Nephron (organoid): ENCODE data around the gene DSCAM.

Experiments
- H3K27ac Mint-ChIP-seq, 3 experiments: 2 replicates each; pipeline ENCODE4 v1.8.0; 2020; ENCODE audit warnings: mixed read lengths in 3 of 3, mild to moderate bottlenecking in 2 of 3, moderate library complexity in 1 of 3
- H3K27me3 Mint-ChIP-seq: 2 replicates; pipeline ENCODE4 v1.8.0; 2021; ENCODE audit warnings: low read depth, mild to moderate bottlenecking, moderate library complexity, mixed read lengths
- H3K36me3 Mint-ChIP-seq: 2 replicates; pipeline ENCODE4 v1.8.0; 2020; ENCODE audit warnings: low read depth, mixed read lengths
- H3K4me1 Mint-ChIP-seq: 2 replicates; pipeline ENCODE4 v1.8.0; 2020; ENCODE audit warnings: mixed read lengths
- H3K4me3 Mint-ChIP-seq, 3 experiments: 2 replicates each; pipeline ENCODE4 v1.8.0; 2020; ENCODE audit warnings: mild to moderate bottlenecking in 3 of 3, mixed read lengths in 3 of 3, moderate library complexity in 2 of 3
- H3K9me3 Mint-ChIP-seq: 2 replicates; pipeline ENCODE4 v1.8.0; 2020; ENCODE audit warnings: mixed read lengths
- TF ChIP-seq, protein P1 (sequence below), 3 experiments: fragments of 200-600 bp; sonication (generic); IDR thresholded peaks; one replicate each; pipeline ENCODE4 v1.5.0; 2021; ENCODE audit warnings: antibody characterized with exemption in 3 of 3; ENCODE audit not compliant: unreplicated experiment in 3 of 3

DSCAM gene

DNA sequence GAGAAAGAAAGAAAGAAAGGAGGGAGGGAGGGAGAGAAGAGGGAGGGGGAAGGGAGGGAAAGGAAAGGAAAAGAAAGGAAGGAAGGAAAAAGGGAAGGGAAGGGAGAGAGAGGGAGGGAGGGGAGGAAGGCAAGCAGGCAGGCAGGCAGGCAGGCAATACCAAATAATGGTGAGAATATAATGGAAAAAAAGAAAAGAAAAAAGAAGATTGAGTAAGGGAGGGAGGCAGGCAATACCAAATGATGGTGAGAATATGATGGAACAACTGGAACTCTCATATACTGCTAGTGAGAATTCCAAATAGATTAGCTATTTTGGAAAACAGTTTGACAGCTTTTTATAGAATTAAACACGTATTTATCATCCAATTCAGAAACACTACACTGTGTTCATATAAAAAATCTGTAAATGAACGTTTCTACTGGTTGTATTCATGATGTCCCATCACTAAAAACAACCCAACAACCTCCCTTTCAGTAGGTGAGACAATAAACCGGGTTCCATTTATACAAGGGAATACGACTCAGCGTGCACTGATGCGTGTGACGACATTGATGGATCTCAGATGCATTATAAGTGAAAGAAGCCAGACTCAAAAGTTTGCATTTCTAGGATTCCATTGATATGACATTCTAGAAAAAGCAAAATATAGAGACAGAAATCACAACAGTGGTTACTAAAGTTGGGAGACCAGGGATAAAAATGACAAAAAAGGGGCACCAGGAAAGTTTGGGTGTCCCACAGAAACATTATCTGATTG lies 226.4 kb downstream of the DSCAM start:
- H3K9me3 Mint-ChIP-seq: no peaks in the 10 kb centered on the region
- H3K27me3 Mint-ChIP-seq: peaks cover 4% of the 10 kb centered on the region
- TF ChIP-seq, protein P1, sequence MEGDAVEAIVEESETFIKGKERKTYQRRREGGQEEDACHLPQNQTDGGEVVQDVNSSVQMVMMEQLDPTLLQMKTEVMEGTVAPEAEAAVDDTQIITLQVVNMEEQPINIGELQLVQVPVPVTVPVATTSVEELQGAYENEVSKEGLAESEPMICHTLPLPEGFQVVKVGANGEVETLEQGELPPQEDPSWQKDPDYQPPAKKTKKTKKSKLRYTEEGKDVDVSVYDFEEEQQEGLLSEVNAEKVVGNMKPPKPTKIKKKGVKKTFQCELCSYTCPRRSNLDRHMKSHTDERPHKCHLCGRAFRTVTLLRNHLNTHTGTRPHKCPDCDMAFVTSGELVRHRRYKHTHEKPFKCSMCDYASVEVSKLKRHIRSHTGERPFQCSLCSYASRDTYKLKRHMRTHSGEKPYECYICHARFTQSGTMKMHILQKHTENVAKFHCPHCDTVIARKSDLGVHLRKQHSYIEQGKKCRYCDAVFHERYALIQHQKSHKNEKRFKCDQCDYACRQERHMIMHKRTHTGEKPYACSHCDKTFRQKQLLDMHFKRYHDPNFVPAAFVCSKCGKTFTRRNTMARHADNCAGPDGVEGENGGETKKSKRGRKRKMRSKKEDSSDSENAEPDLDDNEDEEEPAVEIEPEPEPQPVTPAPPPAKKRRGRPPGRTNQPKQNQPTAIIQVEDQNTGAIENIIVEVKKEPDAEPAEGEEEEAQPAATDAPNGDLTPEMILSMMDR (IDR thresholded peaks at IDR 0.05; ENCODE audit: unreplicated experiment in 3 of 3): no peak
- no peak overlapping the region for H3K27ac Mint-ChIP-seq
- no peak overlapping the region for H3K4me3 Mint-ChIP-seq
- H3K4me1 Mint-ChIP-seq: no peaks in the 10 kb centered on the region
- no peaks in the 10 kb centered on the region for H3K36me3 Mint-ChIP-seq

DNA sequence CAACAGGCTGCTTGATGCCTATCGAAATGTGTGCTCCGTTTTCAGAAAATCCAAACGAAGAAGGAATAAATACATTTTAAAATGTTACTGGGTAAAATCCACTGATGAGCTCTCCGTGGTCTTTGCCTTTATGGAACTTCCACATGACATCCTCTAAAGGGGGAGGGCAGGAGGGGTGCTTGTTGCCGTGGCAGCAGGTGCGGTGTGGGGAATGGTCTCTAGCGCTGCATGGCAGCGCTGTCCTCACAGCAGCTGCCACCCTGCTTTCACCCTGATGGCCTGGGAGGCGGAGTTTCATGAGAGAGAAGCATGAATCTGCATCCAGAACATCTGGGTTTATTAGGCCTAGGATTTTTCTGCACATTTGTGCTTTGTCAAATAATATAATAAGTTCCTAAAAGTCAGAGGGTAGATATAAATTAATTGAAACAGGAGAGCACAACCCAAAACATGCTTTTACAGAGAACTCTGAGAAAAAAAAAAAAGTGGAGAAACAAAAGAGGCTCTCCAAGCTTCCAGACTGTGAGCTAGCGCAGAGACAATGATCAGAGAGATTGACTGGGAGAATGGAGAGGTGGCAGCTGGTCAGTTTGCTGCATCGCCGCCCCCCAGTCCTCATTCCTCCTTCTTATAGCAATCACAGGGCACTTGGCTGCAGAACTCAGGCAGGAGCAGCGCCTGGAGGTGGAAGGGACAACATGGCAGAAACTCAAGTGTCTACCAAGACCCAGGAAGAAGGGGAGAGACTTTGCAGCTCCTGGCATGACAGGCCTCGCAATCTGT lies 228.6 kb downstream of the DSCAM start:
- H3K27me3 Mint-ChIP-seq: peaks cover 4% of the 10 kb centered on the region
- no peaks in the 10 kb centered on the region for H3K36me3 Mint-ChIP-seq
- H3K4me3 Mint-ChIP-seq: no peak overlapping the region
- no peaks in the 10 kb centered on the region for H3K9me3 Mint-ChIP-seq
- TF ChIP-seq, protein P1 (IDR thresholded peaks at IDR 0.05; ENCODE audit: unreplicated experiment in 3 of 3): no peak
- no peaks in the 10 kb centered on the region for H3K4me1 Mint-ChIP-seq
- H3K27ac Mint-ChIP-seq: no peak overlapping the region

DNA sequence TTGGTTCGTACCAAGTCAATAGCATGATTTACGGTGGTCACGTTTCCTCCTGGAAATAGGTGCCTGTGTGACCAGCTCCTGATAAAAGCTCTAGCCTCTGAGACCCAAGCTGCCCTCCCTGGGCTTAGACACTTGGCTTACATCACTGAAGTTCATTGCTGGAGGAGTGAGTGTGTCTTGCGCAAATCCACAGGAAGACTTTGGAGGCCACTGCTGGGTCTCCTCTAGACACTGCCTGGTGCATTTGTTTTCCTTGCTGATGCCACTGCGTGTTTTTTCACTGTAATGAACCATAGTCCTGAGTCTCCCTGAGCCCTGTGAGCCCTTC lies 230.6 kb downstream of the DSCAM start:
- H3K27ac Mint-ChIP-seq: no peak overlapping the region
- H3K9me3 Mint-ChIP-seq: no peaks in the 10 kb centered on the region
- no peaks in the 10 kb centered on the region for H3K36me3 Mint-ChIP-seq
- H3K4me3 Mint-ChIP-seq: no peak overlapping the region
- TF ChIP-seq, protein P1 (IDR thresholded peaks at IDR 0.05; ENCODE audit: unreplicated experiment in 3 of 3): no peak
- no peaks in the 10 kb centered on the region for H3K4me1 Mint-ChIP-seq
- peaks cover 4% of the 10 kb centered on the region for H3K27me3 Mint-ChIP-seq

DNA sequence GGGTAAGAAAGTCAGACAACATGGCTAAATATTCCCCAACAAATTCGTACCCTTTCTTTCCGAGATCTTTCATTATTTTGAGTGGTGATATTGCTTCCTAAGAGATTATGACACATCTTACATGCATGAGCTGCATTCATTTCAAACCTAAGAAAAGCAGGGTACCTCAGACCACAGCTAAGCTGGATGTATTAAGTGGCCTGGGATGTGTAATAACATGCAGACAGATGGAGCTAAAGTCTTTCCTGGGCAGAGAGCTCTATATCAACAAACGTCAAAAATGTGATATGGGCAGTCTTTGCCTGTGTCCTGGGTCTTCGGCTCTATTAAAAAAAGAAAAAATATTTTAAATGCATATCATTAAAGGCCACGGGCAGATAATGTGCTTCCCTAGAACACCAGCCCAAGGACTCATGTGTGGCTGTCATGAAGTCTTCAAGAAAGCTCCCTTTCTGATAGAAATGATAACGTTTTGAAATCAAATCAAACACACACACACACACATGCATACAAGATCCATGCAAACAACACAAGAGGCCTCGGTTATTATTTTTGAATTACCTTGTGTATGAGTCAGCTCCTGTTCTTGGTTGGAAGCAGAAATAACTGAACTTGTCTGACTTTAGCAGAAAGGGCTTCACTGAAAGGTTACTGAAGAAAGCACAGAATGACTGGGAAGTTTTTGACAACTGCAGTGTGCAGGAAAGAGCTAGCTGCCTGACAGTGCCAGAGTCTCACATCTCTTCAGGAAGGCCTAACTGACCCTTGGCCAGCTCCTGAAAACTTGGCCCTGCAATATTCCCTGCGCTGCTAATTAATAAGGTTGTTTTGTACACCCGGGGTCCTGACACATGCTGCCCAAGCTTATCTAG lies 231.2 kb downstream of the DSCAM start:
- Mint-ChIP-seq H3K27ac (no peak overlapping the region), H3K4me3 (no peak overlapping the region), H3K4me1 (no peaks in the 10 kb centered on the region), H3K36me3 (no peaks in the 10 kb centered on the region), H3K9me3 (no peaks in the 10 kb centered on the region), H3K27me3 (peaks cover 4% of the 10 kb centered on the region)
- TF ChIP-seq, protein P1 (IDR thresholded peaks at IDR 0.05; ENCODE audit: unreplicated experiment in 3 of 3): no peak

DNA sequence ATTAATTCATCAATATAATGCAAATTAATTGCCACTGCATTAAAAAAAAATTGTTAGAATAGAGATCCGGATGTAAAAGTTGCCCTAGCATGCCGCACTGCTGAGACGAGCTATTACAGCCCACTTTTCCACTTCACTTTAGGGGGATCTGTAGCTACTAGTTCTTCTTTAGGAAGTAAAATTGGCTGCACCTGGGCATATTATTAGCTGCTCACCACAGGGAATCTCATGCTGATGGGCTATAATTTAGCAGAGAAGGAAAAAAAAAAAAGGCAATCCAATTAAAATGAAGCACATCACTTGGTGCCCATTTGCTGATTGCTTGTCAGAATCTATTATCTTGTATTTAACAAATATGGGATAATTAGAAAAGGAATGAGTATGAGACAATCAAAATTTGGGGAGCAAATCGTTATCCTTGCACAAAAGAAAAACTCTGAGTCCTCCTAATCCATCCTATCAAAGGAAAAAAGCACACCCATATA lies 233.4 kb downstream of the DSCAM start:
- no peak overlapping the region for H3K27ac Mint-ChIP-seq
- TF ChIP-seq, protein P1 (IDR thresholded peaks at IDR 0.05; ENCODE audit: unreplicated experiment in 3 of 3): no peak
- H3K4me3 Mint-ChIP-seq: no peak overlapping the region
- H3K36me3 Mint-ChIP-seq: no peaks in the 10 kb centered on the region
- peaks cover 4% of the 10 kb centered on the region for H3K27me3 Mint-ChIP-seq
- H3K9me3 Mint-ChIP-seq: no peaks in the 10 kb centered on the region
- H3K4me1 Mint-ChIP-seq: no peaks in the 10 kb centered on the region
